Gastroesophageal sphincter (tissue), 3 donors: Measurements from ENCODE around the gene UGT1A3.

Experiments used
- CTCF ChIP-seq, 4 experiments: fragments of 200-600 bp in 2 of 4; fragments of 450-650 bp in 2 of 4; sonication (generic) in 1 of 4; IDR thresholded peaks; one replicate each; pipeline ENCODE4 v1.5.1; 2017 to 2019; ENCODE audit warnings: antibody characterized with exemption in 4 of 4, mild to moderate bottlenecking in 2 of 4, moderate library complexity in 2 of 4
- EP300 ChIP-seq: sonication (generic); formaldehyde crosslinking; IDR thresholded peaks from one replicate; pipeline ENCODE4 v1.6.1; 2017; ENCODE audit warnings: antibody characterized with exemption, mild to moderate bottlenecking
- POLR2A ChIP-seq, 2 donors: fragments of 450-650 bp; IDR thresholded peaks; one replicate each; pipeline ENCODE4 v1.6.1; 2017; ENCODE audit warnings: antibody characterized with exemption in 2 of 2, mild to moderate bottlenecking in 2 of 2, moderate library complexity in 1 of 2
- POLR2AphosphoS5 ChIP-seq: sonication (generic); formaldehyde crosslinking; IDR thresholded peaks from one replicate; pipeline ENCODE4 v1.6.1; 2017; ENCODE audit warnings: antibody characterized with exemption

GRCh38 chr2:233818639-233819621 is 90.1 kb downstream of the UGT1A3 start:
- no peak for TF ChIP-seq CTCF (IDR thresholded peaks at IDR 0.05)
- no peak for TF ChIP-seq POLR2A (IDR thresholded peaks at IDR 0.05)
- no peak for TF ChIP-seq POLR2AphosphoS5
- TF ChIP-seq EP300, result no peak
